ENCODE results near the gene SUSD1. TPM values are rescaled to one million over a fixed set of nuclear protein-coding genes. Genes with fewer than 3 reads are reported as not detected.
"Not testable (repeated sequence)": the region's sequence is repeated elsewhere in the genome, so short reads cannot be mapped to it uniquely, and the experiment has no call there.

The SUSD1 gene
- total RNA-seq, 1 donor from 2014 or later = 15.7 TPM

- no peak overlapping the region for H3K4me3 Mint-ChIP-seq
- H3K27ac Mint-ChIP-seq = no peak overlapping the region
- DNase-seq = no peak
- CTCF ChIA-PET = no interaction called here
- peaks cover 9% of the 10 kb centered on the region for H3K36me3 Mint-ChIP-seq (ENCODE audit: low read depth)
- POLR2A ChIA-PET = interaction anchor here (0.6 kb wide), 1 partner anchor 315 kb away, joined by 4 read pairs; no protein-coding TSS in a partner anchor
- H3K9me3 Mint-ChIP-seq = no peaks in the 10 kb centered on the region
- intact Hi-C loops (cut with micrococcal nuclease) = no loop called here
- no peaks in the 10 kb centered on the region for H3K27me3 Mint-ChIP-seq
- ATAC-seq (ENCODE audit: low read depth) = no peak
- TF ChIP-seq CTCF (IDR thresholded peaks at IDR 0.05) = no peak
- H3K4me1 Mint-ChIP-seq = peaks cover 28% of the 10 kb centered on the region
Observed at GRCh38 chr9:112137066-112137465, 38.0 kb downstream of the SUSD1 start.

DNA sequence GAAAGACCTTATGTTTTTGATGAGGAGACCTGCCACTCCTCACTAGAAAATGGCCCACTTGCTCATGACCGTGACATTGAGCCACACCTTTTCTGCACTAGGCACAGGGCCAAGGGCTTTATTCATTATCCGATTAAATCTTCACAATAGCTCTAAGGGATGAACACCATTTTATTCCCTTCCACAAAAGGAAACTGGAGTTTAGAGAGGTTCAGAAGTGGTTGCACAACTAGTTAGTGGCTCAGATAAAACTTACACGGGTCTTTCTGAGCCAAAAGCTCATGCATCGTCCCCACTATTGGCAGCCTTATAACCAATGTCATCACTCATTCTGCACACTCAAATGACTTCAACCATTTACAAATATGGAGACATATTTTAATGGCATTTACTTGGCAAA lies 39.4 kb downstream of the SUSD1 start:
- intact Hi-C loops (cut with micrococcal nuclease) = no loop called here
- POLR2A ChIA-PET = no interaction called here
- H3K27ac Mint-ChIP-seq = no peak overlapping the region
- H3K9me3 Mint-ChIP-seq = no peaks in the 10 kb centered on the region
- CTCF ChIA-PET = no interaction called here
- H3K4me3 Mint-ChIP-seq = no peak overlapping the region
- no peaks in the 10 kb centered on the region for H3K27me3 Mint-ChIP-seq
- H3K36me3 Mint-ChIP-seq (ENCODE audit: low read depth) = peaks cover 9% of the 10 kb centered on the region
- DNase-seq (no peak), ATAC-seq (ENCODE audit: low read depth) (no peak)
- no peak for TF ChIP-seq CTCF (IDR thresholded peaks at IDR 0.05)
- H3K4me1 Mint-ChIP-seq = peaks cover 22% of the 10 kb centered on the region

GRCh38 chr9:112133806-112134205 lies 41.3 kb downstream of the SUSD1 start:
- DNase-seq; CTCF ChIA-PET; H3K27ac Mint-ChIP-seq; H3K27me3 Mint-ChIP-seq; POLR2A ChIA-PET; ATAC-seq (ENCODE audit: low read depth); H3K4me3 Mint-ChIP-seq; H3K9me3 Mint-ChIP-seq; intact Hi-C loops (cut with micrococcal nuclease); H3K36me3 Mint-ChIP-seq (ENCODE audit: low read depth): not testable (repeated sequence)
- H3K4me1 Mint-ChIP-seq = peaks cover 16% of the 10 kb centered on the region

- CTCF ChIA-PET = no interaction called here
- POLR2A ChIA-PET = no interaction called here
- TF ChIP-seq CTCF (IDR thresholded peaks at IDR 0.05) = no peak
- no peak for ATAC-seq (ENCODE audit: low read depth)
- Mint-ChIP-seq H3K9me3 (no peaks in the 10 kb centered on the region), H3K4me1 (peaks cover 16% of the 10 kb centered on the region), H3K4me3 (no peak overlapping the region), H3K27me3 (no peaks in the 10 kb centered on the region), H3K27ac (no peak overlapping the region), H3K36me3 (ENCODE audit: low read depth) (peaks cover 9% of the 10 kb centered on the region)
- DNase-seq = no peak
- intact Hi-C loops (cut with micrococcal nuclease) = no loop called here
Observed at GRCh38 chr9:112132356-112132755, 42.7 kb downstream of the SUSD1 start.

GRCh38 chr9:112130997-112131396 lies 44.1 kb downstream of the SUSD1 start:
- peaks cover 17% of the 10 kb centered on the region for H3K4me1 Mint-ChIP-seq
- TF ChIP-seq CTCF (IDR thresholded peaks at IDR 0.05) = no peak
- ChIA-PET POLR2A (no interaction called here), CTCF (no interaction called here)
- H3K9me3 Mint-ChIP-seq = no peaks in the 10 kb centered on the region
- intact Hi-C loops (cut with micrococcal nuclease) = no loop called here
- H3K27me3 Mint-ChIP-seq = no peaks in the 10 kb centered on the region
- no peak for DNase-seq
- H3K4me3 Mint-ChIP-seq = no peak overlapping the region
- peaks cover 6% of the 10 kb centered on the region for H3K36me3 Mint-ChIP-seq (ENCODE audit: low read depth)
- ATAC-seq (ENCODE audit: low read depth) = no peak
- H3K27ac Mint-ChIP-seq = no peak overlapping the region

DNA sequence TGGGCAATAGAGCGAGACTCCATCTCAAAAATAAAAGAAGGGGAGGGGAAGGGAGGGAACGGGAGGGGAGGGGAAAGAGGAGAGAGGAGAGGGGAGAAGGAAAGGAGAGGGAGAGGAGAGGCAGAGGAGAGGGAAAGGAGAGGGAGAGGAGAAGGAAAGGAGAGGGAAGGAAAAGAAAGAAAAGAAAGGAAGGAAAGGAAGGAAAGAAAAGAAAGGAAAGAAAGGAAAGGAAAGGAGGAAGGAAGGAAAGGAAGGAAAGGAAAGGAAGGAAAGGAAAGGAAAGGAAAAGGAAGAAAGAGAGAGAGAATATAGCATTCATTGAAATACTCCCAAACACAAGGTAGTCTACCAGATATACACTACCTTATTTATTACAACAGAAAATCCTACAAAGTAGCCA lies 44.8 kb downstream of the SUSD1 start:
- ATAC-seq (ENCODE audit: low read depth) = no peak
- H3K27me3 Mint-ChIP-seq = no peaks in the 10 kb centered on the region

More for the DNA sequence above, 44.8 kb downstream of the SUSD1 start:
- H3K9me3 Mint-ChIP-seq = no peaks in the 10 kb centered on the region
- intact Hi-C loops (cut with micrococcal nuclease) = no loop called here
- peaks cover 2% of the 10 kb centered on the region for H3K36me3 Mint-ChIP-seq (ENCODE audit: low read depth)
- no peak for TF ChIP-seq CTCF (IDR thresholded peaks at IDR 0.05)
- H3K4me1 Mint-ChIP-seq = peaks cover 21% of the 10 kb centered on the region
- no peak overlapping the region for H3K27ac Mint-ChIP-seq
- POLR2A ChIA-PET = interaction anchor here (0.6 kb wide), 1 partner anchor 59 kb away, joined by 4 read pairs; no protein-coding TSS in a partner anchor
- CTCF ChIA-PET = no interaction called here
- no peak for DNase-seq
- no peak overlapping the region for H3K4me3 Mint-ChIP-seq

All from activated B cell treated with CpG ODN at 0.5 μM for 24 hours (primary cell).